Measurements from ENCODE around the gene XRCC6. TPM values are rescaled to one million over a fixed set of nuclear protein-coding genes. Genes with fewer than 3 reads are reported as not detected.

The XRCC6 gene
- total and polyA plus RNA-seq, 2 of the 13 experiments (the other 11 are each of a cell fraction or from before 2014, with no cell fraction given), result 124 to 625 TPM

DNA sequence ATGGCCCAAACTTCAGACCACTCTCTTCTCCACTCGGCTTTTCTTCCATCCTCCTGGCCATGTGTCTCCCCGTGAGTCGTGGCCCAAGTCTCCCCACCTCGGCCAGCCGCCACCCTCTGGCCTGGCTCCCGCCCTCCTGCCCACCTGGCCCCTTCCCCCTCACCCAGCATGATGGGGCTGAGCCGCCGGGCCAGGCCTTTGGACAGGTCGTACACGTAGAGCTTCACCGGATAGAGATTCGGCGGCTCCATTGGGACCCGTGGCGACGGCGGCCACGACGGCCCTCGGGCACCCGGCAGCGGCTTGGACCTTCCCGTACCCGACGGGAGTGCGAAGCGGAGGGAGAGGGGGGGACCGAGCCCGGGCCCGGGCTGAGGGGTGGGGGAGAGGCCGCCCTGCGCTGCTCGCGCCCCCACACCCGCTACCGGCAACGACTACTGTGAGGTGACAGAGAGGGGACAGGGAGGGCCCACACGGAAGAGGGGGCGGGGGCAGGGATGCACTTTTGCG is 451 bp upstream of the XRCC6 start, which contains the start of gene DESI1 (continued):
- TF ChIP-seq ZNF607 (CRISPR knock-in tag; IDR thresholded peaks at IDR 0.05; ENCODE audit: borderline replicate concordance) (no peak; the same call in 1 of the 2 replicates), ZBTB7B (CRISPR knock-in tag; IDR thresholded peaks at IDR 0.05) (no peak), ZKSCAN8 (CRISPR knock-in tag; IDR thresholded peaks at IDR 0.05; ENCODE audit: borderline replicate concordance) (no peak; the same call in 1 of the 2 replicates), KLF11 (CRISPR knock-in tag; IDR thresholded peaks at IDR 0.05) (no peak), ZNF768 (CRISPR knock-in tag; IDR thresholded peaks at IDR 0.05) (0 out of 2 replicates have a peak, but pooled peaks have one; percentile 4), SOX6 (IDR thresholded peaks at IDR 0.05) (no peak), SOX6 (CRISPR knock-in tag; IDR thresholded peaks at IDR 0.05) (peak; percentile 49; the same call in 1 of the 2 replicates), GATAD1 (CRISPR knock-in tag; IDR thresholded peaks at IDR 0.05) (no peak), PAF1 (CRISPR knock-in tag; IDR thresholded peaks at IDR 0.05) (no peak), ZNF121 (CRISPR knock-in tag; IDR thresholded peaks at IDR 0.05) (no peak)
- TF ChIP-seq, protein P1, sequence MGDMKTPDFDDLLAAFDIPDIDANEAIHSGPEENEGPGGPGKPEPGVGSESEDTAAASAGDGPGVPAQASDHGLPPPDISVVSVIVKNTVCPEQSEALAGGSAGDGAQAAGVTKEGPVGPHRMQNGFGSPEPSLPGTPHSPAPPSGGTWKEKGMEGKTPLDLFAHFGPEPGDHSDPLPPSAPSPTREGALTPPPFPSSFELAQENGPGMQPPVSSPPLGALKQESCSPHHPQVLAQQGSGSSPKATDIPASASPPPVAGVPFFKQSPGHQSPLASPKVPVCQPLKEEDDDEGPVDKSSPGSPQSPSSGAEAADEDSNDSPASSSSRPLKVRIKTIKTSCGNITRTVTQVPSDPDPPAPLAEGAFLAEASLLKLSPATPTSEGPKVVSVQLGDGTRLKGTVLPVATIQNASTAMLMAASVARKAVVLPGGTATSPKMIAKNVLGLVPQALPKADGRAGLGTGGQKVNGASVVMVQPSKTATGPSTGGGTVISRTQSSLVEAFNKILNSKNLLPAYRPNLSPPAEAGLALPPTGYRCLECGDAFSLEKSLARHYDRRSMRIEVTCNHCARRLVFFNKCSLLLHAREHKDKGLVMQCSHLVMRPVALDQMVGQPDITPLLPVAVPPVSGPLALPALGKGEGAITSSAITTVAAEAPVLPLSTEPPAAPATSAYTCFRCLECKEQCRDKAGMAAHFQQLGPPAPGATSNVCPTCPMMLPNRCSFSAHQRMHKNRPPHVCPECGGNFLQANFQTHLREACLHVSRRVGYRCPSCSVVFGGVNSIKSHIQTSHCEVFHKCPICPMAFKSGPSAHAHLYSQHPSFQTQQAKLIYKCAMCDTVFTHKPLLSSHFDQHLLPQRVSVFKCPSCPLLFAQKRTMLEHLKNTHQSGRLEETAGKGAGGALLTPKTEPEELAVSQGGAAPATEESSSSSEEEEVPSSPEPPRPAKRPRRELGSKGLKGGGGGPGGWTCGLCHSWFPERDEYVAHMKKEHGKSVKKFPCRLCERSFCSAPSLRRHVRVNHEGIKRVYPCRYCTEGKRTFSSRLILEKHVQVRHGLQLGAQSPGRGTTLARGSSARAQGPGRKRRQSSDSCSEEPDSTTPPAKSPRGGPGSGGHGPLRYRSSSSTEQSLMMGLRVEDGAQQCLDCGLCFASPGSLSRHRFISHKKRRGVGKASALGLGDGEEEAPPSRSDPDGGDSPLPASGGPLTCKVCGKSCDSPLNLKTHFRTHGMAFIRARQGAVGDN (CRISPR knock-in tag; IDR thresholded peaks at IDR 0.05), result peak; percentile 62
- TF ChIP-seq, protein P2, sequence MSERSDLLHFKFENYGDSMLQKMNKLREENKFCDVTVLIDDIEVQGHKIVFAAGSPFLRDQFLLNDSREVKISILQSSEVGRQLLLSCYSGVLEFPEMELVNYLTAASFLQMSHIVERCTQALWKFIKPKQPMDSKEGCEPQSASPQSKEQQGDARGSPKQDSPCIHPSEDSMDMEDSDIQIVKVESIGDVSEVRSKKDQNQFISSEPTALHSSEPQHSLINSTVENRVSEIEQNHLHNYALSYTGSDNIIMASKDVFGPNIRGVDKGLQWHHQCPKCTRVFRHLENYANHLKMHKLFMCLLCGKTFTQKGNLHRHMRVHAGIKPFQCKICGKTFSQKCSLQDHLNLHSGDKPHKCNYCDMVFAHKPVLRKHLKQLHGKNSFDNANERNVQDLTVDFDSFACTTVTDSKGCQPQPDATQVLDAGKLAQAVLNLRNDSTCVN (CRISPR knock-in tag; IDR thresholded peaks at IDR 0.05; ENCODE audit: borderline replicate concordance), result no peak; the same call in 1 of the 2 replicates
- TF ChIP-seq, protein P3, sequence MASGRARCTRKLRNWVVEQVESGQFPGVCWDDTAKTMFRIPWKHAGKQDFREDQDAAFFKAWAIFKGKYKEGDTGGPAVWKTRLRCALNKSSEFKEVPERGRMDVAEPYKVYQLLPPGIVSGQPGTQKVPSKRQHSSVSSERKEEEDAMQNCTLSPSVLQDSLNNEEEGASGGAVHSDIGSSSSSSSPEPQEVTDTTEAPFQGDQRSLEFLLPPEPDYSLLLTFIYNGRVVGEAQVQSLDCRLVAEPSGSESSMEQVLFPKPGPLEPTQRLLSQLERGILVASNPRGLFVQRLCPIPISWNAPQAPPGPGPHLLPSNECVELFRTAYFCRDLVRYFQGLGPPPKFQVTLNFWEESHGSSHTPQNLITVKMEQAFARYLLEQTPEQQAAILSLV (CRISPR knock-in tag; IDR thresholded peaks at IDR 0.05; ENCODE audit: borderline replicate concordance), result no peak
- TF ChIP-seq, protein P4, sequence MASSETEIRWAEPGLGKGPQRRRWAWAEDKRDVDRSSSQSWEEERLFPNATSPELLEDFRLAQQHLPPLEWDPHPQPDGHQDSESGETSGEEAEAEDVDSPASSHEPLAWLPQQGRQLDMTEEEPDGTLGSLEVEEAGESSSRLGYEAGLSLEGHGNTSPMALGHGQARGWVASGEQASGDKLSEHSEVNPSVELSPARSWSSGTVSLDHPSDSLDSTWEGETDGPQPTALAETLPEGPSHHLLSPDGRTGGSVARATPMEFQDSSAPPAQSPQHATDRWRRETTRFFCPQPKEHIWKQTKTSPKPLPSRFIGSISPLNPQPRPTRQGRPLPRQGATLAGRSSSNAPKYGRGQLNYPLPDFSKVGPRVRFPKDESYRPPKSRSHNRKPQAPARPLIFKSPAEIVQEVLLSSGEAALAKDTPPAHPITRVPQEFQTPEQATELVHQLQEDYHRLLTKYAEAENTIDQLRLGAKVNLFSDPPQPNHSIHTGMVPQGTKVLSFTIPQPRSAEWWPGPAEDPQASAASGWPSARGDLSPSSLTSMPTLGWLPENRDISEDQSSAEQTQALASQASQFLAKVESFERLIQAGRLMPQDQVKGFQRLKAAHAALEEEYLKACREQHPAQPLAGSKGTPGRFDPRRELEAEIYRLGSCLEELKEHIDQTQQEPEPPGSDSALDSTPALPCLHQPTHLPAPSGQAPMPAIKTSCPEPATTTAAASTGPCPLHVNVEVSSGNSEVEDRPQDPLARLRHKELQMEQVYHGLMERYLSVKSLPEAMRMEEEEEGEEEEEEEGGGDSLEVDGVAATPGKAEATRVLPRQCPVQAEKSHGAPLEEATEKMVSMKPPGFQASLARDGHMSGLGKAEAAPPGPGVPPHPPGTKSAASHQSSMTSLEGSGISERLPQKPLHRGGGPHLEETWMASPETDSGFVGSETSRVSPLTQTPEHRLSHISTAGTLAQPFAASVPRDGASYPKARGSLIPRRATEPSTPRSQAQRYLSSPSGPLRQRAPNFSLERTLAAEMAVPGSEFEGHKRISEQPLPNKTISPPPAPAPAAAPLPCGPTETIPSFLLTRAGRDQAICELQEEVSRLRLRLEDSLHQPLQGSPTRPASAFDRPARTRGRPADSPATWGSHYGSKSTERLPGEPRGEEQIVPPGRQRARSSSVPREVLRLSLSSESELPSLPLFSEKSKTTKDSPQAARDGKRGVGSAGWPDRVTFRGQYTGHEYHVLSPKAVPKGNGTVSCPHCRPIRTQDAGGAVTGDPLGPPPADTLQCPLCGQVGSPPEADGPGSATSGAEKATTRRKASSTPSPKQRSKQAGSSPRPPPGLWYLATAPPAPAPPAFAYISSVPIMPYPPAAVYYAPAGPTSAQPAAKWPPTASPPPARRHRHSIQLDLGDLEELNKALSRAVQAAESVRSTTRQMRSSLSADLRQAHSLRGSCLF (CRISPR knock-in tag; IDR thresholded peaks at IDR 0.05; ENCODE audit: borderline replicate concordance), result no peak; the same call in 1 of the 2 replicates
- TF ChIP-seq, protein P5, sequence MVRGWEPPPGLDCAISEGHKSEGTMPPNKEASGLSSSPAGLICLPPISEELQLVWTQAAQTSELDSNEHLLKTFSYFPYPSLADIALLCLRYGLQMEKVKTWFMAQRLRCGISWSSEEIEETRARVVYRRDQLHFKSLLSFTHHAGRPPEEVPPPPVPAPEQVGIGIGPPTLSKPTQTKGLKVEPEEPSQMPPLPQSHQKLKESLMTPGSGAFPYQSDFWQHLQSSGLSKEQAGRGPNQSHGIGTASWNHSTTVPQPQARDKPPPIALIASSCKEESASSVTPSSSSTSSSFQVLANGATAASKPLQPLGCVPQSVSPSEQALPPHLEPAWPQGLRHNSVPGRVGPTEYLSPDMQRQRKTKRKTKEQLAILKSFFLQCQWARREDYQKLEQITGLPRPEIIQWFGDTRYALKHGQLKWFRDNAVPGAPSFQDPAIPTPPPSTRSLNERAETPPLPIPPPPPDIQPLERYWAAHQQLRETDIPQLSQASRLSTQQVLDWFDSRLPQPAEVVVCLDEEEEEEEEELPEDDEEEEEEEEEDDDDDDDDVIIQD (CRISPR knock-in tag; IDR thresholded peaks at IDR 0.05; ENCODE audit: low read depth), result no peak; the same call in 1 of the 2 replicates
- TF ChIP-seq, protein P6, sequence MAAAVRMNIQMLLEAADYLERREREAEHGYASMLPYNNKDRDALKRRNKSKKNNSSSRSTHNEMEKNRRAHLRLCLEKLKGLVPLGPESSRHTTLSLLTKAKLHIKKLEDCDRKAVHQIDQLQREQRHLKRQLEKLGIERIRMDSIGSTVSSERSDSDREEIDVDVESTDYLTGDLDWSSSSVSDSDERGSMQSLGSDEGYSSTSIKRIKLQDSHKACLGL (CRISPR knock-in tag; IDR thresholded peaks at IDR 0.05), result peak; percentile 65; the same call in 1 of the 2 replicates
